ENCODE measurements around the gene SMC1B.

GRCh38 chr22:45430871-45431270, 17.5 kb upstream of the SMC1B start:
- TF ChIP-seq BRCA1 (IDR thresholded peaks at IDR 0.05; ENCODE audit: low read depth, low read length) (no peak), POLR2A (IDR thresholded peaks at IDR 0.05; ENCODE audit: control extremely low read depth in 1 of 2, low read depth in 2 of 2, low read length in 2 of 2) (no peak)
